Measurements from ENCODE around the gene ACOT11. TPM values are rescaled to one million over a fixed set of nuclear protein-coding genes. Genes with fewer than 3 reads are reported as not detected.

ACOT11 gene
- 0.51 and 1.7 TPM in 2 replicates for total RNA-seq (ENCODE audit: low replicate concordance)

GRCh38 chr1:54547601-54548388, at the start of gene ACOT11:
Gene ACOT11, plus strand, starts transcription at chr1:54548228. Its CDS starts 82 bp downstream, at chr1:54548310.
- Mint-ChIP-seq H3K4me1 (peaks cover 37% of the 10 kb centered on the region), H3K27ac (peak within 1 kb of the TSS; percentile 33), H3K9me3 (no peaks in the 10 kb centered on the region), H3K36me3 (no peaks in the 10 kb centered on the region), H3K27me3 (ENCODE audit: insufficient read depth, low read depth) (peaks cover 8% of the 10 kb centered on the region), H3K4me3 (no peak within 1 kb of the TSS)
- Histone ChIP-seq H3K27ac (no peak within 1 kb of the TSS), H3K4me3 (no peak within 1 kb of the TSS), H3F3A (ENCODE audit: low read depth) (peaks cover 14% of the 10 kb centered on the region), H3K4me2 (no peak within 1 kb of the TSS), H3K9me3 (ENCODE audit: low read depth) (no peaks in the 10 kb centered on the region), H2AFZ (replicated peaks) (no peak within 1 kb of the TSS), H3K9ac (no peak within 1 kb of the TSS), H3K79me2 (ENCODE audit: low read depth) (no peaks in the 10 kb centered on the region), H4K20me1 (ENCODE audit: low read depth) (no peaks in the 10 kb centered on the region), H3K4me1 (peaks cover 10% of the 10 kb centered on the region), H3K36me3 (no peaks in the 10 kb centered on the region), H3K27me3 (no peaks in the 10 kb centered on the region)
- no peak for TF ChIP-seq EZH2 (IDR thresholded peaks at IDR 0.05)
- peak; percentile 26 for TF ChIP-seq CTCF (IDR thresholded peaks at IDR 0.05)
- peak; percentile 44 for DNase-seq (ENCODE audit: low spot score)

- Histone ChIP-seq H3K27ac (no peak overlapping the region), H4K20me1 (ENCODE audit: low read depth) (no peaks in the 10 kb centered on the region), H3F3A (ENCODE audit: low read depth) (peaks cover 10% of the 10 kb centered on the region), H3K4me2 (peak overlapping the region; percentile 87), H3K9me3 (ENCODE audit: low read depth) (no peaks in the 10 kb centered on the region), H3K79me2 (ENCODE audit: low read depth) (no peaks in the 10 kb centered on the region), H3K27me3 (peaks cover 29% of the 10 kb centered on the region), H3K36me3 (no peaks in the 10 kb centered on the region), H2AFZ (replicated peaks) (peak overlapping the region; percentile 58), H3K4me1 (peaks cover 13% of the 10 kb centered on the region), H3K4me3 (peak overlapping the region; percentile 50), H3K9ac (no peak overlapping the region)
- Mint-ChIP-seq H3K27ac (peak overlapping the region; percentile 50), H3K9me3 (no peaks in the 10 kb centered on the region), H3K27me3 (ENCODE audit: insufficient read depth, low read depth) (peaks cover 28% of the 10 kb centered on the region), H3K36me3 (peaks cover 2% of the 10 kb centered on the region), H3K4me1 (peaks cover 26% of the 10 kb centered on the region), H3K4me3 (peak overlapping the region; percentile 75)
- DNase-seq (ENCODE audit: low spot score), result peak; percentile 56
- TF ChIP-seq EZH2phosphoT487 (IDR thresholded peaks at IDR 0.05) (no peak), CTCF (IDR thresholded peaks at IDR 0.05) (no peak), EZH2 (IDR thresholded peaks at IDR 0.05) (no peak)
These were observed 49.5 kb upstream of the ACOT11 start for GRCh38 chr1:54498383-54499096.

- Histone ChIP-seq H4K20me1 (ENCODE audit: low read depth) (no peaks in the 10 kb centered on the region), H3F3A (ENCODE audit: low read depth) (peaks cover 10% of the 10 kb centered on the region), H2AFZ (replicated peaks) (peak overlapping the region; percentile 58), H3K9me3 (ENCODE audit: low read depth) (no peaks in the 10 kb centered on the region), H3K4me1 (peaks cover 13% of the 10 kb centered on the region), H3K4me3 (peak overlapping the region; percentile 50), H3K4me2 (peak overlapping the region; percentile 87), H3K36me3 (no peaks in the 10 kb centered on the region), H3K79me2 (ENCODE audit: low read depth) (no peaks in the 10 kb centered on the region), H3K9ac (no peak overlapping the region), H3K27ac (no peak overlapping the region), H3K27me3 (peaks cover 29% of the 10 kb centered on the region)
- H3K36me3 Mint-ChIP-seq, result peaks cover 2% of the 10 kb centered on the region
- DNase-seq (ENCODE audit: low spot score), result no peak
- H3K4me1 Mint-ChIP-seq, result peaks cover 26% of the 10 kb centered on the region
- peak overlapping the region; percentile 50 for H3K27ac Mint-ChIP-seq
- TF ChIP-seq EZH2phosphoT487 (IDR thresholded peaks at IDR 0.05) (no peak), EZH2 (IDR thresholded peaks at IDR 0.05) (no peak), CTCF (IDR thresholded peaks at IDR 0.05) (no peak)
- H3K4me3 Mint-ChIP-seq, result peak overlapping the region; percentile 75
- H3K27me3 Mint-ChIP-seq (ENCODE audit: insufficient read depth, low read depth), result peaks cover 23% of the 10 kb centered on the region
- no peaks in the 10 kb centered on the region for H3K9me3 Mint-ChIP-seq
These were observed 49.0 kb upstream of the ACOT11 start for GRCh38 chr1:54499097-54499359.

Measured in neural progenitor cell (in vitro differentiated cells).